Measurements from ENCODE around the gene PNPLA5. TPM values are rescaled to one million over a fixed set of nuclear protein-coding genes. Genes with fewer than 3 reads are reported as not detected.

Gene PNPLA5, protein sequence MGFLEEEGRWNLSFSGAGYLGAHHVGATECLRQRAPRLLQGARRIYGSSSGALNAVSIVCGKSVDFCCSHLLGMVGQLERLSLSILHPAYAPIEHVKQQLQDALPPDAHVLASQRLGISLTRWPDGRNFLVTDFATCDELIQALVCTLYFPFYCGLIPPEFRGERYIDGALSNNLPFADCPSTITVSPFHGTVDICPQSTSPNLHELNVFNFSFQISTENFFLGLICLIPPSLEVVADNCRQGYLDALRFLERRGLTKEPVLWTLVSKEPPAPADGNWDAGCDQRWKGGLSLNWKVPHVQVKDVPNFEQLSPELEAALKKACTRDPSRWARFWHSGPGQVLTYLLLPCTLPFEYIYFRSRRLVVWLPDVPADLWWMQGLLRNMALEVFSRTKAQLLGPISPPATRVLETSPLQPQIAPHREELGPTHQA
- not detected in 2 replicates for total RNA-seq

DNA sequence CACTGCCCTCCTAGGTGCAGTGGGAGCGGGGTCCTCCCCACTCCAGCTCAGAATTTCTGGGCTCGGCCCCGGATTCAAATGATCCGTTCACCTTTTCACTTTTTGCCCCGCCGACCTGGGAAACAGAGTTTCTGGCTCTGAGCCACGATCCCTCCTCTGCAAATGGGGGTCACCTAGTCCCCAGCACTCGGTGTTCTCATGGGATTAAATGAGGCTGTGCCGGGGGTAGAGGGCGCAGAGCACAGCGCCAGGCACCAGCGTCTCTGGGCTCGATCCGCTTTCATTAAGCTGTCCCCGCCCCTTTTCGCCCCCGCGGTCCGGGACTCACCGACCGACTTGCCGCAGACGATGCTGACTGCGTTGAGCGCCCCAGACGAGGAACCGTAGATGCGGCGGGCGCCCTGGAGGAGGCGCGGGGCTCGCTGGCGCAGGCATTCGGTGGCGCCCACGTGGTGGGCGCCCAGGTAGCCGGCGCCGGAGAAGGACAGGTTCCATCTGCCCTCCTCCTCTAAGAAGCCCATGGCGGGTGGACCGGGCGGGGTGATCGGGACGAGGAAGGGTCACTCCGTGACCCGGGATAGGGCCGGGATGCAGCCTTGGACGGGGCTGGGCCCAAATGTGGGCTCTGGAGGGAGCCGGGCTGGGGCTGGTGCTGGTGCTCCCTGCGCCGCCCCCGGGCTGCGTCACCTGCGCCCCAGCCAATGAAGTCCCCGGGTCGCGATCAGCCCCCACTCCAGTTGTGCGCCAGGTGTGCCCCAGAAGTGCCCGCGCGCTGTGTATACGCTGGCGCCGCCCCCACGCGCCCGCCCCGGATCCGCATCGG is at the start of gene PNPLA5:
PNPLA5 (minus strand) TSS at position 654 of the 823 bp plus-strand sequence; CDS start at position 521, 133 bp downstream.

DNA sequence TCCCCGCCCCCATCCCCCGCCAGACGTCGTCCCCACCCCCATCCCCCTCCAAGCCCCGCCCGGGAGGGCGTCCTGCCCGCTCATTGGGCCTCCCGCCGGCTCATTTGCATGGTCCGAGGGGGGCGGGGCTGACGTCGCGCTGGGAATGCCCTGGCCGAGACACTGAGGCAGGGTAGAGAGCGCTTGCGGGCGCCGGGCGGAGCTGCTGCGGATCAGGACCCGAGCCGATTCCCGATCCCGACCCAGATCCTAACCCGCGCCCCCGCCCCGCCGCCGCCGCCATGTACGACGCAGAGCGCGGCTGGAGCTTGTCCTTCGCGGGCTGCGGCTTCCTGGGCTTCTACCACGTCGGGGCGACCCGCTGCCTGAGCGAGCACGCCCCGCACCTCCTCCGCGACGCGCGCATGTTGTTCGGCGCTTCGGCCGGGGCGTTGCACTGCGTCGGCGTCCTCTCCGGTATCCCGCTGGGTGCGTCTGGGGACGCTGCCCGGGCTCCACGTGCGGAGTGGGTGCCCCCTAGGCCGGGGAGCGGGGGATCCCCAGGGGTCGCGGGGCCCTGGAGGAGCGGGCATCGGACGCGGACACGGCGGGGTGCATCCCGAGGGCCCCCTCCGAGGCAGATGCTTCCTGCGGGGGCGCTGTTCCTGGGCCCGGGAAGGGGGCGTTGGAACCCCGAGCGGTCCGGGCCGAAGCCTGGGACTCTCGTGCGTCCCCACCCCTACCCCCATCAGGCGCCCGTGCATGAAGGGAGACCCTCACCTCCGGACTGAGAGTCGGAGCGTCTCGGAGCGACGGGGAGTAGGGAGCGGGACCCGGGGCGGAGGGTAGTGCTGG is 32.0 kb upstream of the PNPLA5 start, which contains the start of gene PNPLA3:
PNPLA3 (plus strand) TSS at position 175 of the 834 bp plus-strand sequence; CDS start at position 282, 107 bp downstream.

DNA sequence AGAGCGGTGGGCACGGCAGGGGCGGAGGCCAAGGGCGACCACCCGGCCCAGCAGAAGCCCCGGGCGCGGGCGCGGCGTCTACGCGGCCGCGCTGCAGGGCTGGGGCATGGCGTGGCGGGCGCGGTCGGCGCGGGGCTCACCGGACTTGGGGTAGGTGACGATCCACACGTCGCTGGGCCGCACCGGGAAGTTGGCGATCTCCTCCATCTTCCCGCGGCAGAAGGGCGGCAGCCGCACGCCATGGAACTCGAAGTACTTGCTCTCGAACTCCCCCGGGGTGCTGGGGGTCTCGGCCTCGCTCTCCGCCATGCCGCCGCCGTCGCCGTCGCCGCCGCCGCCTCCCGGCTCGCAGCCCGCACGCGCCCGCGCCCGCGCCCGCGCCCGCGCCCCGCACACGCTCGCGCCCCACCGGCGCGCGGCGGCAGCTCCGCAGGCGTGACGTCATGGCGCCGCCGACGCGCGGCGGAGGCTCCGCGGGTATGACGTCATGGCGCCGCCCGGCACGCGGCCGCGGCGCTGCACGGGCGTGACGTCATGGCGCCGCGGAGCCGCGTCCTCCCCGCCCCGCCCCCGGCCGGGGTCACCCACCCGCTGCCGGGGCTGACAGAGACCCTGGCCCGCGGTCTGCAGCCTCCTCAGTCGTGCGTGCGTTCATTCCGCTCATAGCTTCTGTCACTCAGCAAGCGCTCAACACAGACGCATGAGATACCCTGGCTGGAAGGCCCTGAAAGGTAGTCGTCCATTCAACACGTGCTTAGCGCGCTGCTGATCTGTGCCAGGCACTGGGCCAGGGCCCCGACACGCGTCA is 29.5 kb downstream of the PNPLA5 start, which contains the start of gene SULT4A1:
SULT4A1 (minus strand) TSS at position 440 of the 808 bp plus-strand sequence; CDS start at position 309, 131 bp downstream.

Other genes with a start within 250 kb of the PNPLA5 start
- under 0.01 and 0.29 TPM in 2 replicates for gene EFCAB6, start 79.7 kb downstream of the PNPLA5 start, total RNA-seq
- 0.29 and 0.98 TPM in 2 replicates for gene SULT4A1, start 29.5 kb downstream of the PNPLA5 start, total RNA-seq
- 0.98 and 2.9 TPM in 2 replicates for gene PNPLA3, start 31.8 kb upstream of the PNPLA5 start, total RNA-seq
- gene SAMM50, start 63.4 kb upstream of the PNPLA5 start, total RNA-seq = 54.9 and 59.5 TPM in 2 replicates
- gene PARVB, start 132.3 kb upstream of the PNPLA5 start, total RNA-seq = 104 and 140 TPM in 2 replicates

Measured in vein endothelial cell (primary cell).